Muscle layer of duodenum (tissue), 2 donors: ENCODE results near the gene PSMB4.
"Not testable (repeated sequence)": the region's sequence is repeated elsewhere in the genome, so short reads cannot be mapped to it uniquely, and the experiment has no call there.

Experiments
- H3K27ac ChIP-seq: one replicate; pipeline ENCODE4 v1.7.0; 2013; ENCODE audit warnings: mild to moderate bottlenecking, low read length
- H3K27me3 ChIP-seq: one replicate; pipeline ENCODE4 v1.7.0; 2013; ENCODE audit warnings: low read depth, mild to moderate bottlenecking, control low read depth, low read length
- H3K36me3 ChIP-seq, 2 donors: one replicate each; pipeline ENCODE4 v1.7.0; 2013; ENCODE audit warnings: low read length in 2 of 2, control low read depth in 1 of 2, mild to moderate bottlenecking in 1 of 2; ENCODE audit not compliant: insufficient read depth in 2 of 2, control insufficient read depth in 1 of 2
- H3K4me1 ChIP-seq, 2 donors: one replicate each; pipeline ENCODE4 v1.7.0; 2013; ENCODE audit warnings: low read length in 2 of 2, mild to moderate bottlenecking in 2 of 2, control low read depth in 1 of 2, moderate library complexity in 1 of 2; ENCODE audit not compliant: insufficient read depth in 2 of 2, control insufficient read depth in 1 of 2
- H3K4me3 ChIP-seq, 2 donors: one replicate each; pipeline ENCODE4 v1.7.0; 2013; ENCODE audit warnings: low read length in 2 of 2, low read depth in 1 of 2, mild to moderate bottlenecking in 1 of 2
- H3K9me3 ChIP-seq, 2 donors: one replicate each; pipeline ENCODE4 v1.7.0; 2013; ENCODE audit warnings: low read length in 2 of 2, control low read depth in 1 of 2, mild to moderate bottlenecking in 1 of 2; ENCODE audit not compliant: control insufficient read depth in 1 of 2
- donor health status: healthy.

PSMB4 gene

GRCh38 chr1:151416231-151416630, 16.9 kb downstream of the PSMB4 start:
- H3K36me3 ChIP-seq: peaks cover 22 to 70% of the 10 kb centered on the region in 2 donors
- no peaks in the 10 kb centered on the region for H3K9me3 ChIP-seq
- H3K27ac ChIP-seq: no peak overlapping the region
- H3K4me3 ChIP-seq: no peak overlapping the region
- no peaks in the 10 kb centered on the region for H3K4me1 ChIP-seq
- no peaks in the 10 kb centered on the region for H3K27me3 ChIP-seq

GRCh38 chr1:151418081-151418480, 18.7 kb downstream of the PSMB4 start:
- Histone ChIP-seq H3K4me3 (no peak overlapping the region), H3K27me3 (no peaks in the 10 kb centered on the region), H3K4me1 (no peaks in the 10 kb centered on the region), H3K27ac (no peak overlapping the region), H3K36me3 (peaks cover 25 to 69% of the 10 kb centered on the region in 2 donors), H3K9me3 (no peaks in the 10 kb centered on the region)

GRCh38 chr1:151419819-151420218, 20.4 kb downstream of the PSMB4 start:
- peaks cover 33 to 70% of the 10 kb centered on the region in 2 donors for H3K36me3 ChIP-seq
- no peak overlapping the region for H3K4me3 ChIP-seq
- no peaks in the 10 kb centered on the region for H3K9me3 ChIP-seq
- no peaks in the 10 kb centered on the region for H3K4me1 ChIP-seq
- no peak overlapping the region for H3K27ac ChIP-seq
- no peaks in the 10 kb centered on the region for H3K27me3 ChIP-seq

- H3K36me3 ChIP-seq: peaks cover 74 to 84% of the 10 kb centered on the region in 2 donors
- no peak overlapping the region for H3K27ac ChIP-seq
- no peaks in the 10 kb centered on the region for H3K4me1 ChIP-seq
- H3K27me3 ChIP-seq: no peaks in the 10 kb centered on the region
- no peaks in the 10 kb centered on the region for H3K9me3 ChIP-seq
- no peak overlapping the region for H3K4me3 ChIP-seq
Observed at GRCh38 chr1:151425103-151425502, 25.7 kb downstream of the PSMB4 start.

GRCh38 chr1:151428068-151428467, 28.7 kb downstream of the PSMB4 start:
- Histone ChIP-seq H3K27me3 (no peaks in the 10 kb centered on the region), H3K36me3 (peaks cover 63 to 67% of the 10 kb centered on the region in 2 donors), H3K4me1 (no peaks in the 10 kb centered on the region), H3K4me3 (no peak overlapping the region), H3K27ac (no peak overlapping the region), H3K9me3 (no peaks in the 10 kb centered on the region)

- not testable (repeated sequence) for H3K27me3 ChIP-seq, H3K9me3 ChIP-seq, H3K27ac ChIP-seq, H3K4me3 ChIP-seq, H3K4me1 ChIP-seq
- H3K36me3 ChIP-seq: peaks cover 14 to 16% of the 10 kb centered on the region in 2 donors
Observed at GRCh38 chr1:151433827-151434226, 34.5 kb downstream of the PSMB4 start.

- no peaks in the 10 kb centered on the region for H3K27me3 ChIP-seq
- no peaks in the 10 kb centered on the region for H3K9me3 ChIP-seq
- no peak overlapping the region for H3K4me3 ChIP-seq
- H3K36me3 ChIP-seq: peaks cover 4 to 6% of the 10 kb centered on the region in 2 donors
- no peak overlapping the region for H3K27ac ChIP-seq
- peaks cover 0 to 3% of the 10 kb centered on the region in 2 donors for H3K4me1 ChIP-seq
Observed at GRCh38 chr1:151435174-151435573, 35.8 kb downstream of the PSMB4 start.

GRCh38 chr1:151436985-151437384, 37.6 kb downstream of the PSMB4 start:
- H3K36me3 ChIP-seq: peaks cover 0 to 11% of the 10 kb centered on the region in 2 donors
- no peaks in the 10 kb centered on the region for H3K27me3 ChIP-seq
- no peak overlapping the region for H3K4me3 ChIP-seq
- no peaks in the 10 kb centered on the region for H3K9me3 ChIP-seq
- peaks cover 0 to 10% of the 10 kb centered on the region in 2 donors for H3K4me1 ChIP-seq
- no peak overlapping the region for H3K27ac ChIP-seq

GRCh38 chr1:151437396-151437795, 38.0 kb downstream of the PSMB4 start:
- H3K4me1 ChIP-seq: peaks cover 0 to 10% of the 10 kb centered on the region in 2 donors

GRCh38 chr1:151443846-151444782, 44.7 kb downstream of the PSMB4 start:
- Histone ChIP-seq H3K27me3 (no peaks in the 10 kb centered on the region), H3K36me3 (peaks cover 0 to 6% of the 10 kb centered on the region in 2 donors), H3K9me3 (no peaks in the 10 kb centered on the region), H3K4me3 (no peak overlapping the region), H3K27ac (no peak overlapping the region), H3K4me1 (peaks cover 4 to 35% of the 10 kb centered on the region in 2 donors)

More at GRCh38 chr1:151437396-151437795, 38.0 kb downstream of the PSMB4 start:
- not testable (repeated sequence) for H3K9me3 ChIP-seq, H3K4me3 ChIP-seq, H3K27me3 ChIP-seq, H3K27ac ChIP-seq
- H3K36me3 ChIP-seq: peaks cover 0 to 11% of the 10 kb centered on the region in 2 donors

- Histone ChIP-seq H3K4me3 (no peak overlapping the region), H3K27me3 (no peaks in the 10 kb centered on the region), H3K4me1 (peaks cover 4 to 35% of the 10 kb centered on the region in 2 donors), H3K9me3 (no peaks in the 10 kb centered on the region), H3K27ac (no peak overlapping the region), H3K36me3 (peaks cover 0 to 6% of the 10 kb centered on the region in 2 donors)
Observed at GRCh38 chr1:151444783-151445177, 45.4 kb downstream of the PSMB4 start.
